Stimulated activated CD8-positive, alpha-beta memory T cell treated with anti-CD3 and anti-CD28 coated beads, Interleukin-4, amount 100 ng/mL, for 4 hours (primary cell): ENCODE data around the gene RIMS4.
"Not testable (repeated sequence)": the region's sequence is repeated elsewhere in the genome, so short reads cannot be mapped to it uniquely, and the experiment has no call there.

Experiments used
- DNase-seq, 2 donors: peaks; one replicate each; pipeline ENCODE4 v3.0.0-alpha.2; 2020; ENCODE audit warnings: low read depth in 2 of 2, low spot score in 1 of 2

RIMS4 gene

GRCh38 chr20:44765701-44766347, 44.5 kb downstream of the RIMS4 start:
- DNase-seq: no peak

DNA sequence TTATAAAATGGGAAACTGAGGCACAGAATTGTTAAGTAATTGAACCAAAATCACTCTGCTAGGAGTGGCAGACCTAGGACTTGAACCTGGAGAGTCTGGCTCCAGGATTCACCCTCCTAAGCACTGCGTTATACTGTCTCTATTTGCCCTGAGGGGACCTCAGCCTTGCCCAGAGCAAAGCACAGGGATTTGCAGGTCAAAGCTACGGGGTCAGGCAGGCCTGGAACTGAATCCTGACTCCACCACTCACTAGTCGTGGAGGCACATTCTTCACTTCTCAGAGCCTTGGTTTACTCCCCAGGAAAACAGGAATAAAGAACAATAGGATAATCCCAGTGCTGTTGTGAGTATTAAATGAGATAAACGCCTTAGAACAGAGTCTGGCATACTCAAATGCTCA, 45.3 kb downstream of the RIMS4 start:
- DNase-seq: no peak

DNA sequence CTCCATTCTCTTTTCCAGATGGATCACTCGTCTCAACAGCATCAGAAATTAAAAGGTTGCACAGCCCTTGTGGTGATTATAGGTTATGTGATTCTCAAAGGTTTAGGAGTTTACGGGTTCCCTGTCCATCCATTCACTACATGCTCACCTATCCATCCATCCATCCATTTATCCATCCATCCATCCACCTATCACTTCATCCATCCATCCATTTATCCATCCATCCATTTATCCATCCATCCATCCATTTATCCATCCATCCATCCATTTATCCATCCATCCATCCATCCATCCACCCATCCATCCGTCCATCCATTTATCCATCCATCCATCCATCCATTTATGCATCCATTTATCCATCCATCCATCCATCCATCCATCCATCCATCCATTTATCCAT, 46.5 kb downstream of the RIMS4 start:
- DNase-seq: not testable (repeated sequence)

DNA sequence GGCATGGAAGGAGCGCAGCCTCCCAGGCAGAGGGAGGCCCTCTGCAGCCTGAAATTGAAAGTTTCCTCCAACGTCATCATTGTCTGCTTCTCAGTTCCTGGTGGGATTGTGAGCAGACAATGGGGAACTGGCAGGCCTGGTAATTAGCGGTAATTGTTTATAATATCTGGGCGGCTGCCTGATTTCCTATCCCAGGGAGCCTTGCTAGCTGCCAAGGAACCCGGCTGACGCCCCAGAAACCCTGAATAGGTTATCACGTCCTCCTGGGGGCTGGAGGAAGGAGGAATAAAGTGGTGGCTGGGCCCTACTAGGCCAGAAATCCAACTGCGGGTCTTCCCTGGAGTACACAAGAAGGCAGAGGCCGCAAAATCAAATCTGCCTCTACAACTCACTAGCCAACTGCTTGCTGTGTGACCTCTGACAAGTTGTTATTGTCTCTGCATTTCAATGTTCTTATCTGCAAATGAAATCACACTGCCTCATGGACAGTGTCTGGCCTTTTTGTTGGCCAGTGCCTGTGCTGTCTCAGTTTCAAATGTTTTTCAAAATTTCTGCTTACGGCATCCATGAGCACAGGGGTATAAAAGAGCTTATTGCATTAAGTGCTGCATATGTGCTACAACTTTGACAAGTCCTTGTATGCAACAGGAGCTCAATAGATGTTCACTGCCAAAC, 47.7 kb downstream of the RIMS4 start:
- DNase-seq: no peak

- DNase-seq: no peak
Observed at GRCh38 chr20:44761423-44761822, 48.9 kb downstream of the RIMS4 start.

GRCh38 chr20:44759595-44759994, 50.8 kb downstream of the RIMS4 start:
- no peak for DNase-seq

DNA sequence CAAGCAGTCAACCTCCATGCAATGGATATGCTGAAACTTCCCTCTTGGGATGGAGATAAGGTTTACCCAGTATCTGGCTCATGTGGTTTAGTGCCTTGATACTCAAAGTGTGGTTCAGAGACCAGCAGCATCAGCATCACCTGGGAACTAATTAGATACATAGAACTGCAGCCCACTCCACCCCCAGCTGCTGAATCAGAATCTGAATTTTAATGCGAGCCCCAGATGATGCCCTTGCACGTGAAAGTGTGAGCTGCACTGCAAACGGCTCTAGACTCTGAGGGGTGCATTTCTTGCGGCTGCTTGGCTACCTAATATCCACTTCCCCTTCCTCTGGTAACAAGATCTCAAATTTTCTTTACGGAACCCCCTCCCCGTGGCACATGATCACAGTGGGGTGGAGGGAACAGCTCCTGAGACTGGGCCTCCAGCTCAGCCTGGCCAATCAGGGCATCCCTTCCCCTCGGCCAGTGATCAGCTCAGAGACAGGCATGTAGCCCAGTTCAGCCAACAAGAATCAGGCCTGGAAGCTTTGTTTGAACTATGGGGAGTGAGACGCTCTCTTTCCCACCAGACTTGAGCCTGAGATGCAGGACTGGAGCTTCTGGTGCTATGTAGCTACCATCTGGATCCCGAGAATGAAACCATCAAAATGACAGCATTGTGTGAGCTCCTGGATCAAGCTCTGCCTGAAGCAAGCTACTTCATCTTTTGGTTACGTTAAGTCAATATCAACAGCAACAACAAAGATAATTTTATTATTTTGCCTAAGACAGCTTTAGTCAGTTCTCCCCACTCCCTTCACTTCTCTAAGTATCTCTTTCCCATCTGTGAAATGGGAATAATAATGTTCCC, 51.9 kb downstream of the RIMS4 start:
- DNase-seq: no peak

DNA sequence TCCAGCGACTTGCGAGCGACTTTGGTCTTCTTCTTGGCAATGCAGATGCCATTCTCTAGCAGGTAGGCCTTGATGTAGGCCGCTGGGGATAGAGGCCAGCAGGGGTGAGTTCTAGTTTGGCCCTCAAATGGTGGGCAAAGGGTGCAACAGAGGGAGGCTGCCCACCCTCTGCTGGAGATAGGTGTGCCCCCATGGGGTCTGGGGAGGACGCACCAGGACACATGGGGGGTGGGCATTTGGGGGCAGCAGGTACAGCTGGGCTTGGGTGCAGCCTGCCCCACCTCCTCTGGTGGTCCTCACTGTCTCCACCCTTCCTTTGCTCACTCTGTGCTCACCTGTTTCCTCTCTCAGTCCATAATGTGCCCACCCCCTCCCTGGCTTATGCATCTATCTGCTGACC, 53.4 kb downstream of the RIMS4 start:
- DNase-seq: no peak

DNA sequence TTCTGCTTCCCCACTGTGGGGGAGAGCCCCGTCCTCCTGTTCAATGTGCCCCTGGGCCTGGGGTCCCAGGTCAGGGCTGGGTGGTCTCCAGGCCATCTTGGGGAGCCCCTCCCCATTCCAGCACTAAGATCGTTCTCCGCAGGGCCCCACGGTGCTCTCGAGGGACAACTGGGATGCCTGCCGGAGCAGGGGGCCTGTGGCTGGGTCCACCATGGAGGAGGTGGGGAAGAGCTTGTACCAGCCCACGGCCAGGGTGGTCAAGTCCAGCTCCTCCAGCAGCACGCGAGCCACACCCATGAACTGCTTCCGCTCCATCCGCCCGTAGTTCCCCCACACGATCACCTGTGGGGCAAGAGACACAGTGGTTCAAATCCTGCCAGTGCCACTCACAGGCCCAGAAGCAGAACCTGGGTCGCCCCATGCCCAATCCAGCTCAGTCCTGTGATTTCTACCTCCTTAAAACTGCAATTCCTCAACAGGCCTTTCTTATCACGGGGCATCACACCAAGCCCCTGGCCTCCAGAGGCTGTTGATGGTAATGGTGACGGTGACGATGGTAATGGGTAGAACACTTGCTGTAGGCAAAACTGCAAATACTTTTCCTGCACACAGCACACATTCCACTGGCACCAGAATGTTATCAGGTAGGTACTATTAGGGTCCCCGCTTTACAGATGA, 54.2 kb downstream of the RIMS4 start:
- DNase-seq: no peak

- no peak for DNase-seq
Observed at GRCh38 chr20:44754554-44754953, 55.8 kb downstream of the RIMS4 start.

GRCh38 chr20:44752099-44752931, 58.0 kb downstream of the RIMS4 start:
- no peak for DNase-seq

- no peak for DNase-seq
Observed at GRCh38 chr20:44750081-44750805, 60.1 kb downstream of the RIMS4 start.

- no peak for DNase-seq
Observed at GRCh38 chr20:44748005-44748370, 62.4 kb downstream of the RIMS4 start.

GRCh38 chr20:44747166-44748004, 63.0 kb downstream of the RIMS4 start:
- DNase-seq: peak in 1 of 2 donors; percentile 26

DNA sequence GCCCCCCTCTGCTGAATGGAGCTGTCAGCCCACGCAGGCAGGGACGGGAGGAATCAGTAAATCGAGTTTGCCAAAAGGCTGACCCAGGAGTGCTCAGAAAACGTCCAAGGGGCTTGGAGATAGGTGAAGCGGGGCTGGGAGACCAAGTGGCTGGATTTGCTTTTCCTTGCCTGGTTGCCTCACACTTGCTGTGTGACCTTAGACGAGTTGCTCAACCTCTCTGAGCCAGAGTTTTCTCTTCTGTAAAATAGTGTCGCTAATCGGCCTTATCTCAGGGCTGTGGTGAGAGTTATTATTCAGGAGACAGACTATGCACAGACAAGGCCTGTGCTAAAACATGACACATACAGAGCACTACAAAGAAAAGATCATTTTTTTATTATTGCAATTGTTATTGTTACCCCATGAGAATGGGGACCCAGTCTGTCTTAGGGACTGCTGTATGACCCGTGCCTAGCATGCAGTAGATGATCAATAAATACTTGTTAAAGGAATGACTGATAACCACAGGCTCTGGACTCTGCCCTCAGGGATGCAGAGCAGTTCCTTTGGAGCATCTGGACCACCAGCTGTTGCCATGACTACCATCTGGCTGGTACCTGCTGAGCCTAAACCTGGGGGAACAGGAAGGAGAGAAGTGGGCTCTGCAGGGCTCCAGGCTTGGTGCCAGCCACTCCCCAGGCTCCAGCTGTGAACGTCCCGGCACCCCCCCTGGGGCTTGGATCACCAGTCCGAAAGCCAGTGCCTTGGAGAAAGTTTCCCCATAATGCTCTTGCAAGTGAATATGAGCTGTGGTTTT, 63.8 kb downstream of the RIMS4 start:
- DNase-seq: no peak

DNA sequence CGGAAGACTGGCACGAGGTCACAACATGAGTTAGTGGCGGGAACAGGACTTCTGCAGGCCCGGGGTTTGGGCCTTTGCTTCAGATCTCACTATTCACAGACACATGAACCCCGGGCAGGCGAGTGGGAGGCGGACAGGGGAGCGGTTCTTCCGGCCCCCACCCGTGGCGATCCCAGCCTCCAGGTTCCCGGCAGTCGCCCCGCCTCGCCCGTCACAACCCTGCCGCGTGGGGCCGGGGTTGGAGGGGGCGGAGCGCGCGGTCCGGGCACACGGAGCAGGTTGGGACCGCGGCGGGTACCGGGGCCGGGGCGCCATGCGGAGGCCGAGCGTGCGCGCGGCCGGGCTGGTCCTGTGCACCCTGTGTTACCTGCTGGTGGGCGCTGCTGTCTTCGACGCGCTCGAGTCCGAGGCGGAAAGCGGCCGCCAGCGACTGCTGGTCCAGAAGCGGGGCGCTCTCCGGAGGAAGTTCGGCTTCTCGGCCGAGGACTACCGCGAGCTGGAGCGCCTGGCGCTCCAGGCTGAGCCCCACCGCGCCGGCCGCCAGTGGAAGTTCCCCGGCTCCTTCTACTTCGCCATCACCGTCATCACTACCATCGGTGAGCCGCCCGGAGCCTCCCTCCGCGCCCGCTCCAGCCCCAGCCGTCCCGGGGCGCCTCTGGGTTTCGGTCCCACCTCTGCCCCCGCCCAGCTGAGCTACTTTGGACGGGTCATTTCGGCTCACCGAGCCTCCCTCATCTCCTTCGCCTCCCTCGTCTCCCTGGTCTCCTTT, 64.6 kb downstream of the RIMS4 start, which contains the start of gene KCNK15:
Gene KCNK15 (plus strand): TSS at position 268 of the 769 bp plus-strand sequence. CDS start 46 bp downstream, at position 314.
- DNase-seq: peak in 1 of 2 donors; percentile 7

- no peak for DNase-seq
Observed at GRCh38 chr20:44745122-44745597, 65.2 kb downstream of the RIMS4 start.
